DOHH2 (cell line): ENCODE measurements around the gene KCNQ1.

Experiments used
- EZH2phosphoT487 ChIP-seq: fragments of 200-600 bp; sonication (generic); IDR thresholded peaks from 2 replicates; pipeline ENCODE4 v1.6.1; 2017; ENCODE audit warnings: borderline replicate concordance, mild to moderate bottlenecking, antibody characterized with exemption, low read length, moderate library complexity, mixed read lengths
- TF ChIP-seq, protein P1 (sequence below): fragments of 200-600 bp; sonication (generic); IDR thresholded peaks from one replicate; pipeline ENCODE4 v1.5.1; 2014; ENCODE audit warnings: antibody characterized with exemption, mild to moderate bottlenecking, low read depth, low read length; ENCODE audit not compliant: poor library complexity, severe bottlenecking

DNA sequence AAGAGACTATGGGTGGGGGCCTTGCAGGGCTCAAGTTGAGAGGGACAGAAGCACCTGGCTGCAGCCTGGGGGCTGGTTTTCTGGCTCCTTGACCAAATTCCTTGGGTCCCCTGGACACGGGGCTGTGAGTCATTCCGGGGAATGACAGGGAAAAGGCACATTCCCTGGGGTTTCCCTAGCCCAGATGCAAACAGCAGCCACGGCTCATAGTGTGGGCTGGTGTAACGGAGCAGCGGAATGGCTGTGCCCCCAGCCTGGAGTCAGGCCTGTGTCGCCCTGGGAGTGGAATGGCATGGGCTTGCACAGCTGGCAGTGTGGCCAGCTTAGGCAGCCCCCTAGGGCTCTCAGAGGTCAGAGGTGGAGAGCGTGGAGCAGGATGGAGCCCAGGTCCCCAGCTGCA is 332.6 kb downstream of the KCNQ1 start:
- TF ChIP-seq, protein P1, sequence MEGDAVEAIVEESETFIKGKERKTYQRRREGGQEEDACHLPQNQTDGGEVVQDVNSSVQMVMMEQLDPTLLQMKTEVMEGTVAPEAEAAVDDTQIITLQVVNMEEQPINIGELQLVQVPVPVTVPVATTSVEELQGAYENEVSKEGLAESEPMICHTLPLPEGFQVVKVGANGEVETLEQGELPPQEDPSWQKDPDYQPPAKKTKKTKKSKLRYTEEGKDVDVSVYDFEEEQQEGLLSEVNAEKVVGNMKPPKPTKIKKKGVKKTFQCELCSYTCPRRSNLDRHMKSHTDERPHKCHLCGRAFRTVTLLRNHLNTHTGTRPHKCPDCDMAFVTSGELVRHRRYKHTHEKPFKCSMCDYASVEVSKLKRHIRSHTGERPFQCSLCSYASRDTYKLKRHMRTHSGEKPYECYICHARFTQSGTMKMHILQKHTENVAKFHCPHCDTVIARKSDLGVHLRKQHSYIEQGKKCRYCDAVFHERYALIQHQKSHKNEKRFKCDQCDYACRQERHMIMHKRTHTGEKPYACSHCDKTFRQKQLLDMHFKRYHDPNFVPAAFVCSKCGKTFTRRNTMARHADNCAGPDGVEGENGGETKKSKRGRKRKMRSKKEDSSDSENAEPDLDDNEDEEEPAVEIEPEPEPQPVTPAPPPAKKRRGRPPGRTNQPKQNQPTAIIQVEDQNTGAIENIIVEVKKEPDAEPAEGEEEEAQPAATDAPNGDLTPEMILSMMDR, result no peak
- no peak for TF ChIP-seq EZH2phosphoT487
